Measurements from ENCODE around the gene LAMA5.

The LAMA5 gene

DNA sequence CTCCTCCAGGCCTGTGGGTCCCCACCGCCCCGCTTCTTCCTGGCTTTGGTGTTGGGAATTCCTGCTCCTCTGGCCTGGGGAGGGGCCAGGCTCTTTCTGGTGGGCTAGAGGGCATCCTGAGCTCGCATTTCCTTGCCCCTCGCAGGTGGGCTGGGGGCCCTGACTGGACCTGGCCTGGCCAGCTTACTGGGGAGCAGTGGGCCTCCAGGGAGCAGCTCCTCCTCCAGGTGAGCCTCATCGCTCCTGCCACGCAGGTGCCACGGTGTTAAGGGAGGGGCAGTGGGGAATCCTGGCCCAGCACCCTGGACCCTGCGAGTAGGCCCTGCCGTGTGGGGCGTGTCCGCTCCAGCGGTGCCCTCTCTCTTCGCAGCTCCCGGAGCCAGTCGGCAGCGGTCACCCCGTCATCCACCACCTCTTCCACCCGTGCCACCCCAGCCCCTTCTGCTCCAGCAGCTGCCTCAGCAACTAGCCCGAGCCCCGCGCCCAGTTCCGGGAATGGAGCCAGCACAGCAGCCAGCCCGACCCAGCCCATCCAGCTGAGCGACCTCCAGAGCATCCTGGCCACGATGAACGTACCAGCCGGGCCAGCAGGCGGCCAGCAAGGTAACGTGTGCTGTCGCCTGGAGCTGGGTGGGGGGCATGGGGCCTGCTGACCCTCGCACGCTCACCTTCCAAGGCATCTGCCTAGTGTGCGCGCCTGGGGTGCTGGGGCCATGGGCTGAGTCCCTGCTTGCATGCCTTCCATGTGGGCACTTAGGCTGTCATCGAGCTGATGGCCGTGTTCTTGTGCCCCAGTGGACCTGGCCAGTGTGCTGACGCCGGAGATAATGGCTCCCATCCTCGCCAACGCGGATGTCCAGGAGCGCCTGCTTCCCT is 59.6 kb downstream of the LAMA5 start:
- Histone ChIP-seq H3K36me3 (ENCODE audit: control insufficient read depth in 2 of 2, insufficient read depth in 2 of 2, low read length in 2 of 2) (peaks cover 36% of the 10 kb centered on the region in 2 donors), H3K9me3 (ENCODE audit: control insufficient read depth in 2 of 2, low read length in 2 of 2) (no peaks in the 10 kb centered on the region), H3K27me3 (ENCODE audit: control insufficient read depth in 2 of 2, insufficient read depth in 2 of 2, low read length in 2 of 2) (no peaks in the 10 kb centered on the region), H3K27ac (ENCODE audit: low read depth in 2 of 2, low read length in 2 of 2) (no peak overlapping the region), H3K4me1 (ENCODE audit: control insufficient read depth in 2 of 2, insufficient read depth in 2 of 2, low read length in 2 of 2) (peaks cover 17 to 22% of the 10 kb centered on the region in 2 donors), H3K9ac (ENCODE audit: low read depth in 1 of 2, low read length in 2 of 2) (no peak overlapping the region), H3K4me3 (ENCODE audit: low read length in 2 of 2) (no peak overlapping the region)

DNA sequence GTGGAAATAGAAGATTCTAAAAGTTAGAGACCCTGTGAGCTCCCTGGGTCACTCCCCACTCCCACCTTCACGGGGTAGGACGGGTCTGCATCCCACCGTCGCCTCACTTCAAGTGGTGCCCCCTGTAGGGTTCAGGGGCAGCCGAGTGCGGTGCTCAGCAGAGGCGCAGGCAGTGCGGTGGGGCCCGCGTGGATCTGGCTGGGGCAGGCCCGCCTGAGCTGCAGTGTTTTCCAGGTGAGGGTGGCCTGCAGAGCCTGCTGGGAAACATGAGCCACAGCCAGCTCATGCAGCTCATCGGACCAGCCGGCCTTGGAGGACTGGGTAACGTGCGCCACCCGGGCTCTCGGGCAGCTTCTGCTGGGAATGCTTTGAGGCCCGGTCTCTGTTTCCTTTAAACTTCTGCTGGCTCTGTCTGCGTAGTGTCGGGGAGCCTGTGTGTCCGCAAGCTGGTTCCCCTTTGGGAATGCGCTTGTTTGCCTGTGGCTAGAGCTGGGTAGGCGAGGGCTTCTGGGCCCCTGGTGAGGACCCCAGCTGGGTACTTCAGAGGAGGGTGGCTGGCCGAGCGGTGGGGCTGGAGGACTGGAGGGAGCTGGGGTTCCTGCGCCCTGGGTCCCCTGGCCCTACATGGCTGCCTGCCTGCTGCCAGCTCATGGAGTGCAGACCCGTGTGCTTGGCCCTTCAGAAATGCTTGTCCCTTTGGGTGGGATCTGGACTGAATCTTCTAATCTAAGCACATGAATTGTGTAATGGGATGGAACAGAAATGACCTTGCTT is 60.5 kb downstream of the LAMA5 start:
- no peaks in the 10 kb centered on the region for H3K27me3 ChIP-seq (ENCODE audit: control insufficient read depth in 2 of 2, insufficient read depth in 2 of 2, low read length in 2 of 2)
- H3K36me3 ChIP-seq (ENCODE audit: control insufficient read depth in 2 of 2, insufficient read depth in 2 of 2, low read length in 2 of 2): peaks cover 36% of the 10 kb centered on the region in 2 donors
- no peak overlapping the region for H3K9ac ChIP-seq (ENCODE audit: low read depth in 1 of 2, low read length in 2 of 2)
- H3K27ac ChIP-seq (ENCODE audit: low read depth in 2 of 2, low read length in 2 of 2): no peak overlapping the region
- H3K4me1 ChIP-seq (ENCODE audit: control insufficient read depth in 2 of 2, insufficient read depth in 2 of 2, low read length in 2 of 2): peaks cover 17 to 22% of the 10 kb centered on the region in 2 donors
- no peak overlapping the region for H3K4me3 ChIP-seq (ENCODE audit: low read length in 2 of 2)
- no peaks in the 10 kb centered on the region for H3K9me3 ChIP-seq (ENCODE audit: control insufficient read depth in 2 of 2, low read length in 2 of 2)

DNA sequence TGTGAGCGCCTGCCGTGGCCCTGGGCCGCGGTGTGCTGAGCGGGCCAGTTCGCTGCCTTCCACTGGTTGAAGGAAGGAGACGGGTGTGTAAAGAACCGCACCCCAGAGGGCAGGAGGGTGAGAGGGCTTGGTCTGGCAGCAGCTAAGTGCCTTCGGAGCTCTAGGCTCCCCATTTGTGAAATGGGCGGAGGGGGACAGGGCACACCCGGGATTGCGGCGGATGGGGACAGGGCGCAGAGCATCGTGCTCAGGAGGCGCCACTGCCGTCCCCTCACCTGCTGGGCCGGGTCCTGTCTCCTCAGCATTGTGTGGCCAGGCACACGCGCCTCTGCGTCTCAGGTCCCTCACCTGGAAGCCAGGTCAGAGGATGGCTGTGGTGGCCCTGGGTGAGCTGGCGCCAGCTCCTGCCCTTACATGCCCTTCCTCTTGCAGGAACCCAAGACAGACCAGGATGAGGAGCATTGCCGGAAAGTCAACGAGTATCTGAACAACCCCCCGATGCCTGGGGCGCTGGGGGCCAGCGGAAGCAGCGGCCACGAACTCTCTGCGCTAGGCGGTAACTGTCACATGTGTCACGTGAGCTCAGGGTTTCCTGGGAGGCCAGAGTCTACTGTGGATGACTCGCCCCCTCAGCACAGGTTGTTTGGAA is 61.2 kb downstream of the LAMA5 start:
- peaks cover 17 to 22% of the 10 kb centered on the region in 2 donors for H3K4me1 ChIP-seq (ENCODE audit: control insufficient read depth in 2 of 2, insufficient read depth in 2 of 2, low read length in 2 of 2)
- H3K9ac ChIP-seq (ENCODE audit: low read depth in 1 of 2, low read length in 2 of 2): no peak overlapping the region
- no peak overlapping the region for H3K4me3 ChIP-seq (ENCODE audit: low read length in 2 of 2)
- peaks cover 36% of the 10 kb centered on the region in 2 donors for H3K36me3 ChIP-seq (ENCODE audit: control insufficient read depth in 2 of 2, insufficient read depth in 2 of 2, low read length in 2 of 2)
- no peaks in the 10 kb centered on the region for H3K27me3 ChIP-seq (ENCODE audit: control insufficient read depth in 2 of 2, insufficient read depth in 2 of 2, low read length in 2 of 2)
- no peaks in the 10 kb centered on the region for H3K9me3 ChIP-seq (ENCODE audit: control insufficient read depth in 2 of 2, low read length in 2 of 2)
- no peak overlapping the region for H3K27ac ChIP-seq (ENCODE audit: low read depth in 2 of 2, low read length in 2 of 2)

DNA sequence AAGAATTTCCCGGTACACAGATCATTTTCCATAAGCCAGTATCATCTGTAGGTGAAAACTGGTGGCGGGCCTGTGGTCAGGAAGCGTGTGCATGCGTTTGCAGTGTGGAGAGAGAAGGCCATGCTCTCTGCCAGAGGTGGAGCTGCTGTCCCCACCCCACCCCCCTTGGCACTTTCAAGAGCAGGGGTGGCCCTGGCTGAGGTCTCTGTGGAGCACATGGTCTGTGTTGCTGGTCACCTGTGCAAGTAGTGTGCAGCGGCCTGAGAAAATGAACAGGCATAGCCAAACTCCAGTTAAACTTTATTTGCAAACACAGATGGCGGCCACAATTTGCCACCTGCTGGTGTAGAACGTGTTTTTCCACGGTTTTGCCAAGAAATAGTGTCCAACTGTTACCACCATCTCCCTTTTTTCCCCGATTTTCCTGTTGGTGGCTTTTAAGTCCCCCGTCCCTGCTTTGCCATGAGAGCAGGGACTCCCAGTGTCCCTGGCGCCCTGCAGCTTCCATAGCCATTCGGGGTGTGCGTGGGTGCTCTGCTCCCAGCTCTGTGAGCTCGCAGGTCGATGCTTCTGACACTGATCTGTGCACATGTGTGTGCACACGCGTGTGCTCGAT is 61.9 kb downstream of the LAMA5 start:
- H3K36me3 ChIP-seq (ENCODE audit: control insufficient read depth in 2 of 2, insufficient read depth in 2 of 2, low read length in 2 of 2): peaks cover 36% of the 10 kb centered on the region in 2 donors
- H3K4me1 ChIP-seq (ENCODE audit: control insufficient read depth in 2 of 2, insufficient read depth in 2 of 2, low read length in 2 of 2): peaks cover 17 to 22% of the 10 kb centered on the region in 2 donors
- H3K27me3 ChIP-seq (ENCODE audit: control insufficient read depth in 2 of 2, insufficient read depth in 2 of 2, low read length in 2 of 2): no peaks in the 10 kb centered on the region
- H3K4me3 ChIP-seq (ENCODE audit: low read length in 2 of 2): no peak overlapping the region
- H3K27ac ChIP-seq (ENCODE audit: low read depth in 2 of 2, low read length in 2 of 2): no peak overlapping the region
- H3K9ac ChIP-seq (ENCODE audit: low read depth in 1 of 2, low read length in 2 of 2): no peak overlapping the region
- H3K9me3 ChIP-seq (ENCODE audit: control insufficient read depth in 2 of 2, low read length in 2 of 2): no peaks in the 10 kb centered on the region

DNA sequence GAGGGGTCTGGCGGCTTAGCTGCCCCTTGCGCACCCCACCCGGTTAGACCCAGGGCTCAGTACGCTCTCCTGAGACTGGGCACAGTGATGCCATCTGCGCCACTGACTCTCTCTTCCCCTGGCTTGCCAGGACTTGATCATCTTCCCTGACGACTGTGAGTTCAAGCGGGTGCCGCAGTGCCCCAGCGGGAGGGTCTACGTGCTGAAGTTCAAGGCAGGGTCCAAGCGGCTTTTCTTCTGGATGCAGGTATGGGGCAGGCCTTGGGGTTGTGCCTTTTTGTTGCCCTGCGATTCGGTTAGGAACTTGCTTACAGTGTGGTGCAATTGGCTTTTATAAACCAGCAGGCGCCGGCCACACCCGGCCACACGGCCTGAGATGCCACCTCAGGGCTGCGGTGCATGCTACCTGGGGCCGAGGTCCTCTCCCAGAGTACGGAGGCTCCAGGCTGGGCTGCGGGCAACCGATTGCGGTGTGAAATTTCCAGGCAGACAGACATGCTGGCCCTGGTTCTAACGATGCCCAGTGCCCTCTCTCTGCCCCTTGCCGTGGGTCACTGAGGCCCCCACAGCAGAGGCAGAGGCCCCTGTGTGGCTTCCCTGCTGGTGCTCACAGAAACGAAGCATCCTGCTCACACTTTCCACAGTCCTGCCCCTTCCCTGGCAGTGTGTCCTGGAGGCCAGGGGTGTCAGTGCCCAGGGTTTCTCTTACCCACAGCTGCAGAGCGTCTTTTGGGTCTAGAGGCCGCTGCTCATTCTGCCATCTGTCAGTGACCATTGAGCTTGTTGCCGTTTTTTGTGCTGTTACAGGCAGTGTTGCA is 62.6 kb downstream of the LAMA5 start:
- H3K4me1 ChIP-seq (ENCODE audit: control insufficient read depth in 2 of 2, insufficient read depth in 2 of 2, low read length in 2 of 2): peaks cover 17 to 22% of the 10 kb centered on the region in 2 donors
- H3K9ac ChIP-seq (ENCODE audit: low read depth in 1 of 2, low read length in 2 of 2): peak overlapping the region; percentile 77 to 80
- peaks cover 36% of the 10 kb centered on the region in 2 donors for H3K36me3 ChIP-seq (ENCODE audit: control insufficient read depth in 2 of 2, insufficient read depth in 2 of 2, low read length in 2 of 2)
- H3K9me3 ChIP-seq (ENCODE audit: control insufficient read depth in 2 of 2, low read length in 2 of 2): no peaks in the 10 kb centered on the region
- no peaks in the 10 kb centered on the region for H3K27me3 ChIP-seq (ENCODE audit: control insufficient read depth in 2 of 2, insufficient read depth in 2 of 2, low read length in 2 of 2)
- peak overlapping the region; percentile 88 to 91 for H3K4me3 ChIP-seq (ENCODE audit: low read length in 2 of 2)
- H3K27ac ChIP-seq (ENCODE audit: low read depth in 2 of 2, low read length in 2 of 2): no peak overlapping the region

DNA sequence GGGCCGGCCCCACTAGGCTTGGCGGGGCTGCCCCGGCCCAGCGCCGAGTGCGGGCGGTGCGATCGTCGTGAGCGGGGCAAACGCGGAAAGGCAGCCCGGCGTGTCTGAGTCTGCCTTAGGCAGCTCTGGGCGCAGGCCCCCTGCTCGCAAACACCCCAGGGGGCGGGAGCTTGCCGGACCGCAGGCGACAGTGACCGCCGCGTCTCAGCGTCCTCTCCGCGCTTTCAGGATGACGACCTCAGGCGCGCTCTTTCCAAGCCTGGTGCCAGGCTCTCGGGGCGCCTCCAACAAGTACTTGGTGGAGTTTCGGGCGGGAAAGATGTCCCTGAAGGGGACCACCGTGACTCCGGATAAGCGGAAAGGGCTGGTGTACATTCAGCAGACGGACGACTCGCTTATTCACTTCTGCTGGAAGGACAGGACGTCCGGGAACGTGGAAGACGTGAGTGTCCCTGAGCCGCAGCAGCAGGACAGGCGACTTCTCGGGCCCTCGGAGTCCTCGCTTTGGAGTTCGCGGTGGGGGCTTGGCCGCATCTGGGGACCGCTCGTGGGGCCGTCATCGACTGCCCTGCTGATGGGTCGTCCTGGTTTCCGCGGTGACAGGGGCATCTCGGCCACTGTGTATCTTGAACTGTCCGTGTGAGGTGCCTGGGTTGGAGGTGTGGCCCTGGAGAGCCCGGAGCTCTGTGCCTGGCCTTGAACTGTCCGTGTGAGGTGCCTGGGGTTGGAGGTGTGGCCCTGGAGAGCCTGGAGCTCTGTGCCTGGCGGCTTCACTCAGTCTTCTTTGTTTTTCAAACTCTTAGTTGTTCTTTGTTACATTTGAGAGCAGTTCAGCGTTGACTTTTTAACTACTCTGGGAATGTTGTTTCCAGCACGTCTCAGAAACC is 63.5 kb downstream of the LAMA5 start:
- Histone ChIP-seq H3K4me1 (ENCODE audit: control insufficient read depth in 2 of 2, insufficient read depth in 2 of 2, low read length in 2 of 2) (peaks cover 17 to 22% of the 10 kb centered on the region in 2 donors), H3K36me3 (ENCODE audit: control insufficient read depth in 2 of 2, insufficient read depth in 2 of 2, low read length in 2 of 2) (peaks cover 33 to 36% of the 10 kb centered on the region in 2 donors), H3K27ac (ENCODE audit: low read depth in 2 of 2, low read length in 2 of 2) (peak overlapping the region; percentile 59 to 99), H3K27me3 (ENCODE audit: control insufficient read depth in 2 of 2, insufficient read depth in 2 of 2, low read length in 2 of 2) (no peaks in the 10 kb centered on the region), H3K9me3 (ENCODE audit: control insufficient read depth in 2 of 2, low read length in 2 of 2) (no peaks in the 10 kb centered on the region), H3K9ac (ENCODE audit: low read depth in 1 of 2, low read length in 2 of 2) (peak overlapping the region; percentile 77 to 80), H3K4me3 (ENCODE audit: low read length in 2 of 2) (peak overlapping the region; percentile 88 to 91)

DNA sequence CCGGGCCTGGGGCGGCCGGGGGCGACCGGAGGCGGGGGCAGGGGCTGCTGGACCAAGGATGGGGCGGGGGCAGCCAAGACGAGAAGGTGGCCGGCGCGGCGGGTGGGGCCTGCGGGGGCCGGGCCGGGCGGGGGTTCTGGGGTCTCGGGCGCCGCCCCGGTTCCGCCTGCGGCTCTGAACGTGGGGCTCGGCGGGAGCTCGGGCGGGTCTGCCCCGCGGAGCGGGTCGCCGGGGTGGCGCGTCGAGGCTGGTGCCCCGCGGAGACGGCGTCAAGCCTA is 64.1 kb downstream of the LAMA5 start:
- Histone ChIP-seq H3K27me3 (ENCODE audit: control insufficient read depth in 2 of 2, insufficient read depth in 2 of 2, low read length in 2 of 2) (no peaks in the 10 kb centered on the region), H3K4me3 (ENCODE audit: low read length in 2 of 2) (peak overlapping the region; percentile 88 to 91), H3K27ac (ENCODE audit: low read depth in 2 of 2, low read length in 2 of 2) (peak overlapping the region; percentile 59 to 99), H3K9ac (ENCODE audit: low read depth in 1 of 2, low read length in 2 of 2) (peak overlapping the region; percentile 77 to 80), H3K4me1 (ENCODE audit: control insufficient read depth in 2 of 2, insufficient read depth in 2 of 2, low read length in 2 of 2) (peaks cover 17 to 22% of the 10 kb centered on the region in 2 donors), H3K9me3 (ENCODE audit: control insufficient read depth in 2 of 2, low read length in 2 of 2) (no peaks in the 10 kb centered on the region), H3K36me3 (ENCODE audit: control insufficient read depth in 2 of 2, insufficient read depth in 2 of 2, low read length in 2 of 2) (peaks cover 27 to 33% of the 10 kb centered on the region in 2 donors)

DNA sequence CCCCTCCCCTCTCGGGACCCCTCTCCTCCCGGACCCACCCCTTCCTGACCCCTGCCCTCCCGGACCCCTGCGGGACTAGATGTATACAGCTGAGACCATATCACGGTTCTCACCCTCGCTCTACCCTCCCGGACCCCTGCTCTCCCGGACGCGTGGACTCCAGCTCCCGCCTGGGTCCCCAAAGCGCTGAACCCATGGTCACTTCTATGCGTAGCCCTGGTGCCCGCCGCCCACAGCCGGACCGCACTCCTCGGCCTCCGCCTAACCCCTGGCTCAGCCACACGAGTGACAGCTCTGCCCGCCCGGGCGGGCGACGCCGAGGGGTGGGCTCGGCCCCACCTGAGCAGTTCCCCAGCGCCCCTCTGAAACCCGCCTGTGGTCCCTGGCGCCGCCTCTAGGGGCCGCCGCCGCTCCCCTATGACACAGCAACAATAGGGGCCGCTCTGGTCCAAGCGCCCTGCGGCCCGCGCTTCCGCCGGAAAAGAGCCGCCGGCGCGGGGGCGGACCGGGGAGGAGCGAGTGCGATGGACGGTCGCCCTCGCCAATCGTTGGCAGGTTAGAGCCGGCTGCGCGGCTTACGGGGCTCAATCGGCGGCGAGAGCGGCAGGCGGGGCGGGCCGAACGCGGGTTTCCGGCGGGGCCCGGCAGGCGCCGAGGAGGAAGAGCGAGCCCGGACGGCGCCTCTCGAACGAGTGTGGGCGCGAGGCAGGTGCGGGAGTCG is 64.6 kb downstream of the LAMA5 start, which contains the start of gene ADRM1:
Gene ADRM1 (plus strand): TSS at position 657 of the 721 bp plus-strand sequence. CDS start 572 bp downstream, outside the sequence.
- H3K4me1 ChIP-seq (ENCODE audit: control insufficient read depth in 2 of 2, insufficient read depth in 2 of 2, low read length in 2 of 2): peaks cover 17 to 22% of the 10 kb centered on the region in 2 donors
- peak within 1 kb of the TSS; percentile 88 to 91 for H3K4me3 ChIP-seq (ENCODE audit: low read length in 2 of 2)
- peak within 1 kb of the TSS; percentile 92 to 97 for H3K9ac ChIP-seq (ENCODE audit: low read depth in 1 of 2, low read length in 2 of 2)
- peak within 1 kb of the TSS; percentile 99 for H3K27ac ChIP-seq (ENCODE audit: low read depth in 2 of 2, low read length in 2 of 2)
- no peaks in the 10 kb centered on the region for H3K9me3 ChIP-seq (ENCODE audit: control insufficient read depth in 2 of 2, low read length in 2 of 2)
- peaks cover 22 to 28% of the 10 kb centered on the region in 2 donors for H3K36me3 ChIP-seq (ENCODE audit: control insufficient read depth in 2 of 2, insufficient read depth in 2 of 2, low read length in 2 of 2)
- H3K27me3 ChIP-seq (ENCODE audit: control insufficient read depth in 2 of 2, insufficient read depth in 2 of 2, low read length in 2 of 2): no peaks in the 10 kb centered on the region
